Keratinocyte (primary cell): ENCODE data around the gene ARL11.
"Not testable (repeated sequence)": the region's sequence is repeated elsewhere in the genome, so short reads cannot be mapped to it uniquely, and the experiment has no call there.

ENCODE experiments used
- EZH2 ChIP-seq: IDR thresholded peaks from one replicate; pipeline ENCODE4 v1.6.1; 2012; ENCODE audit warnings: inconsistent platforms, mild to moderate bottlenecking, low read length, moderate library complexity
- TF ChIP-seq, protein P1 (sequence below), 3 experiments: IDR thresholded peaks in 1 of 3; conservative IDR thresholded peaks in 1 of 3; optimal IDR thresholded peaks in 1 of 3; 2 replicates in 2 of 3; 3 replicates in 1 of 3; pipeline versions ENCODE3 to v1.5.1; 2011; ENCODE audit warnings: low read length in 3 of 3, mild to moderate bottlenecking in 3 of 3, moderate library complexity in 2 of 3, control low read depth in 1 of 3, inconsistent platforms in 1 of 3; ENCODE audit not compliant: insufficient read depth in 2 of 3; ENCODE audit errors: extremely low read depth in 1 of 3

- not testable (repeated sequence) for TF ChIP-seq EZH2
- TF ChIP-seq, protein P1, sequence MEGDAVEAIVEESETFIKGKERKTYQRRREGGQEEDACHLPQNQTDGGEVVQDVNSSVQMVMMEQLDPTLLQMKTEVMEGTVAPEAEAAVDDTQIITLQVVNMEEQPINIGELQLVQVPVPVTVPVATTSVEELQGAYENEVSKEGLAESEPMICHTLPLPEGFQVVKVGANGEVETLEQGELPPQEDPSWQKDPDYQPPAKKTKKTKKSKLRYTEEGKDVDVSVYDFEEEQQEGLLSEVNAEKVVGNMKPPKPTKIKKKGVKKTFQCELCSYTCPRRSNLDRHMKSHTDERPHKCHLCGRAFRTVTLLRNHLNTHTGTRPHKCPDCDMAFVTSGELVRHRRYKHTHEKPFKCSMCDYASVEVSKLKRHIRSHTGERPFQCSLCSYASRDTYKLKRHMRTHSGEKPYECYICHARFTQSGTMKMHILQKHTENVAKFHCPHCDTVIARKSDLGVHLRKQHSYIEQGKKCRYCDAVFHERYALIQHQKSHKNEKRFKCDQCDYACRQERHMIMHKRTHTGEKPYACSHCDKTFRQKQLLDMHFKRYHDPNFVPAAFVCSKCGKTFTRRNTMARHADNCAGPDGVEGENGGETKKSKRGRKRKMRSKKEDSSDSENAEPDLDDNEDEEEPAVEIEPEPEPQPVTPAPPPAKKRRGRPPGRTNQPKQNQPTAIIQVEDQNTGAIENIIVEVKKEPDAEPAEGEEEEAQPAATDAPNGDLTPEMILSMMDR (optimal IDR thresholded peaks at IDR 0.05 in 1 of 3, IDR thresholded peaks at IDR 0.05 in 1 of 3, conservative IDR thresholded peaks at IDR 0.05 in 1 of 3; ENCODE audit: extremely low read depth in 1 of 3, insufficient read depth in 2 of 3, low read length in 3 of 3) = not testable (repeated sequence)
Observed at GRCh38 chr13:49602615-49603014, 25.7 kb upstream of the ARL11 start.
